GM12878 (cell line): ENCODE data around the gene SULT1A2. TPM values are rescaled to one million over a fixed set of nuclear protein-coding genes. Genes with fewer than 3 reads are reported as not detected.
A peak's percentile ranks its signal among the peaks of the same experiment; 100 is the strongest.
"Not testable (repeated sequence)": the region's sequence is repeated elsewhere in the genome, so short reads cannot be mapped to it uniquely, and the experiment has no call there.

Experiments used
- ATAC-seq: fragments of 200-7000 bp; cut with Tn5 transposase; 3 replicates; pipeline ENCODE4 v1.9.1; 2020; ENCODE audit warnings: mild to moderate bottlenecking, moderate library complexity
- BruUV-seq: library from RNA; stranded (reverse); fragments of 400-500 nt; replicated peaks from 2 replicates; lab custom pipeline; 2021; lab: Mats Ljungman, UMichigan
- CTCF ChIA-PET: fragments of 300-600 bp; sonication (Branson Sonifier 250); formaldehyde crosslinking; extraction: SDS; loops from one replicate; lab custom pipeline; 2021; ENCODE audit warnings: inconsistent platforms; lab: Yijun Ruan, JAX
- POLR2A ChIA-PET: fragments of 350-600 bp; formaldehyde crosslinking; extraction: SDS; loops from one replicate; lab custom pipeline; 2021; ENCODE audit warnings: inconsistent platforms; lab: Charles Lee
- RAD21 ChIA-PET: fragments of 300-600 bp; sonication (Branson Sonifier 250); formaldehyde crosslinking; loops from one replicate; lab custom pipeline; 2023; ENCODE audit warnings: antibody characterized with exemption; ENCODE audit not compliant: unreplicated experiment; lab: Charles Lee
- SMC1A ChIA-PET: fragments of 300-600 bp; sonication (Branson Sonifier 250); formaldehyde crosslinking; loops from one replicate; lab custom pipeline; 2023; ENCODE audit not compliant: unreplicated experiment, uncharacterized antibody; lab: Charles Lee
- DNase-seq: peaks from one replicate; pipeline ENCODE4 v3.0.0-alpha.2; 2011; ENCODE audit warnings: low read depth, low spot score
- FAIRE-seq: peaks from 3 replicates; lab custom pipeline; 2011; peaks lifted over from hg19 to GRCh38; lab: Jason Lieb, UNC
- H2AFZ ChIP-seq: 2 replicates; pipeline ENCODE4 v1.6.0; 2011; ENCODE audit warnings: low read depth, low read length, control low read depth; ENCODE audit not compliant: control insufficient read depth
- H3K27ac ChIP-seq: 2 replicates; pipeline ENCODE4 v1.5.1; 2011; ENCODE audit warnings: control low read depth; ENCODE audit not compliant: control insufficient read depth, insufficient read depth
- H3K27me3 ChIP-seq, 2 experiments: replicated peaks in 1 of 2; 2 replicates each; pipeline versions ENCODE4 v1.6.0 to v1.6.1; 2011; ENCODE audit warnings: low read length in 1 of 2; ENCODE audit not compliant: control insufficient read depth in 2 of 2, insufficient read depth in 2 of 2
- H3K36me3 ChIP-seq, 2 experiments: 2 replicates each; pipeline ENCODE4 v1.5.1; 2011; ENCODE audit warnings: low read length in 1 of 2; ENCODE audit not compliant: control insufficient read depth in 2 of 2, insufficient read depth in 2 of 2
- H3K4me1 ChIP-seq: 2 replicates; pipeline ENCODE4 v1.6.1; 2011; ENCODE audit warnings: mild to moderate bottlenecking, low read length, moderate library complexity, mixed read lengths; ENCODE audit not compliant: control insufficient read depth, insufficient read depth
- H3K4me2 ChIP-seq: 2 replicates; pipeline ENCODE4 v1.6.0; 2011; ENCODE audit warnings: control low read depth; ENCODE audit not compliant: control insufficient read depth, insufficient read depth
- H3K4me3 ChIP-seq: fragments of 200-600 bp; sonication (generic); 2 replicates; pipeline ENCODE4 v1.5.1; 2016
- H3K79me2 ChIP-seq: 2 replicates; pipeline ENCODE4 v1.6.0; 2011; ENCODE audit warnings: low read length; ENCODE audit not compliant: control insufficient read depth, insufficient read depth
- H3K9ac ChIP-seq: 2 replicates; pipeline ENCODE4 v1.8.0; 2011; ENCODE audit warnings: low read length, control low read depth, mixed read lengths; ENCODE audit not compliant: control insufficient read depth, insufficient read depth
- H3K9me3 ChIP-seq: replicated peaks from 3 replicates; pipeline ENCODE4 v1.5.1; 2011; ENCODE audit warnings: mild to moderate bottlenecking, low read length; ENCODE audit not compliant: control insufficient read depth, insufficient read depth
- H4K20me1 ChIP-seq: 2 replicates; pipeline ENCODE4 v1.6.0; 2011; ENCODE audit not compliant: control insufficient read depth, insufficient read depth
- IRF4 ChIP-seq: IDR thresholded peaks from 2 replicates; pipeline ENCODE4 v1.6.1; 2011; ENCODE audit warnings: low read depth, low read length
- JUNB ChIP-seq: IDR thresholded peaks from 2 replicates; pipeline ENCODE4 v1.6.1; 2016; ENCODE audit warnings: antibody characterized with exemption, mild to moderate bottlenecking
- RUNX3 ChIP-seq: IDR thresholded peaks from 2 replicates; pipeline ENCODE4 v1.6.1; 2012; ENCODE audit warnings: low read length, inconsistent platforms
- SPI1 ChIP-seq: IDR thresholded peaks from 2 replicates; pipeline ENCODE4 v1.6.1; 2011; ENCODE audit warnings: low read depth, mild to moderate bottlenecking, low read length, moderate library complexity, borderline replicate concordance; ENCODE audit not compliant: insufficient read depth
- WGBS: methylation state at CpG from one replicate; pipeline ENCODE4 v1.1.6; 2016; ENCODE audit warnings: low lambda C conversion rate; ENCODE audit not compliant: insufficient replicate concordance, insufficient coverage; ENCODE audit errors: missing lambda C conversion rate; 5-methylcytosine and 5-hydroxymethylcytosine counted together
- in situ Hi-C: fragments of 300-500 bp; cut with MboI; formaldehyde crosslinking; loops from 9 replicates; pipeline ENCODE4 v1.14.3; 2018; ENCODE audit warnings: mixed read lengths
- intact Hi-C: fragments of 100-400 bp; cut with micrococcal nuclease; formaldehyde crosslinking; loops from one replicate; pipeline ENCODE4 v1.14.2; 2022; ENCODE audit not compliant: unreplicated experiment
- polyA plus RNA-seq, 11 experiments: library from polyadenylated mRNA; depleted of rRNA in 4 of 11; unstranded in 6 of 11; stranded (reverse) in 5 of 11; fragments of >200 nt; fragmentation: Nextera tagmentation in 4 of 11; fragmentation: Illumina TruSeq in 1 of 11; extraction: Ambion mirVana in 4 of 11; extraction: Trizol in 1 of 11; gene quantifications; 1 replicate in 1 of 11; 2 replicates in 10 of 11; pipeline versions ENCODE4 v1.2.1 to v1.2.3, GENCODE V29; 2011 to 2016; ENCODE audit warnings: inconsistent platforms in 2 of 11, missing spikeins in 2 of 11, low read depth in 1 of 11
- total RNA-seq, 4 experiments: library from RNA; depleted of rRNA in 3 of 4; stranded (reverse); fragments of >200 nt in 3 of 4; fragmentation: Illumina TruSeq in 1 of 4; extraction: Trizol in 1 of 4; gene quantifications; 2 replicates each; pipeline versions ENCODE4 v1.2.1 to v1.2.3, GENCODE V29; 2013 to 2021
- TF ChIP-seq, protein P1 (sequence below): fragments of 450-650 bp; IDR thresholded peaks from 2 replicates; pipeline ENCODE4 v1.6.1; 2017; ENCODE audit warnings: mild to moderate bottlenecking, low read depth, inconsistent platforms; ENCODE audit not compliant: poor library complexity, severe bottlenecking

SULT1A2 gene
- total and polyA plus RNA-seq, 10 of the 15 experiments (the other 5 are each of a cell fraction or from before 2014, with no cell fraction given): 0.06 to 0.39 (median 0.07) TPM; not detected in 7

DNA sequence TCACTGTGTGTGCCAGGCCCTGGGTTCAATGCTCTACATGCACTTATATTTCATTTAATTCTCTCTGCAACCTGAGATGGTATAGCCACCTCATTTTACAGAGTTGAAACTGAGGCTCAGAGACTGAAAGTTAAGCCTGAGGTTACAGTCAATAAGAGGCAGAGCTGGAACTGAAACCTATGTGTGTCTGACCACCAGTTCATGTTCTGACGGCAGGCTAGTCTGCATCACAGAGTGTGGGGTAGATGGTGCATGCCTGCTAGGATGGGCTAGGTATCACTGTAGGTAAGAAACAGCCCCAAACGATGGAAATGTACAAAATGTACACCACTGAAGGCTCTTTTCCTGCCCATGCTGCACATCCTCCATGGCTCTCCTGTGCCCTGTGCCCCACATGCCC, 43.1 kb upstream of the SULT1A2 start:
- H4K20me1 ChIP-seq, H3K9me3 ChIP-seq, BruUV-seq, POLR2A ChIA-PET, CTCF ChIA-PET, H3K79me2 ChIP-seq, SMC1A ChIA-PET, RAD21 ChIA-PET, H3K4me1 ChIP-seq, H3K27me3 ChIP-seq, DNase-seq, intact Hi-C loops, in situ Hi-C loops, H3K9ac ChIP-seq, H3K27ac ChIP-seq, H3K4me3 ChIP-seq, ATAC-seq, H3K36me3 ChIP-seq, FAIRE-seq, H2AFZ ChIP-seq: not testable (repeated sequence)
- 0% methylated on average over 2 of the region's 2 CpGs for WGBS
- TF ChIP-seq RUNX3: peak; percentile 46
- peak; percentile 60; the same call in 1 of the 2 replicates for TF ChIP-seq IRF4
- TF ChIP-seq SPI1: peak; percentile 40; the same call in 1 of the 2 replicates
- 0 out of 2 replicates have a peak, but pooled peaks have one; percentile 41 for TF ChIP-seq JUNB
- TF ChIP-seq, protein P1, sequence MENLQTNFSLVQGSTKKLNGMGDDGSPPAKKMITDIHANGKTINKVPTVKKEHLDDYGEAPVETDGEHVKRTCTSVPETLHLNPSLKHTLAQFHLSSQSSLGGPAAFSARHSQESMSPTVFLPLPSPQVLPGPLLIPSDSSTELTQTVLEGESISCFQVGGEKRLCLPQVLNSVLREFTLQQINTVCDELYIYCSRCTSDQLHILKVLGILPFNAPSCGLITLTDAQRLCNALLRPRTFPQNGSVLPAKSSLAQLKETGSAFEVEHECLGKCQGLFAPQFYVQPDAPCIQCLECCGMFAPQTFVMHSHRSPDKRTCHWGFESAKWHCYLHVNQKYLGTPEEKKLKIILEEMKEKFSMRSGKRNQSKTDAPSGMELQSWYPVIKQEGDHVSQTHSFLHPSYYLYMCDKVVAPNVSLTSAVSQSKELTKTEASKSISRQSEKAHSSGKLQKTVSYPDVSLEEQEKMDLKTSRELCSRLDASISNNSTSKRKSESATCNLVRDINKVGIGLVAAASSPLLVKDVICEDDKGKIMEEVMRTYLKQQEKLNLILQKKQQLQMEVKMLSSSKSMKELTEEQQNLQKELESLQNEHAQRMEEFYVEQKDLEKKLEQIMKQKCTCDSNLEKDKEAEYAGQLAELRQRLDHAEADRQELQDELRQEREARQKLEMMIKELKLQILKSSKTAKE: peak; percentile 55
- H3K4me2 ChIP-seq: peak overlapping the region; percentile 61; the same call in 1 of the 2 replicates

- H3K27ac ChIP-seq, RAD21 ChIA-PET, H3K27me3 ChIP-seq, BruUV-seq, CTCF ChIA-PET, ATAC-seq, H3K4me3 ChIP-seq, H3K4me2 ChIP-seq, H2AFZ ChIP-seq, DNase-seq, FAIRE-seq, H3K79me2 ChIP-seq, H3K36me3 ChIP-seq, H3K9ac ChIP-seq, SMC1A ChIA-PET, POLR2A ChIA-PET, H4K20me1 ChIP-seq, H3K4me1 ChIP-seq, H3K9me3 ChIP-seq, intact Hi-C loops, in situ Hi-C loops: not testable (repeated sequence)
- 94% methylated on average over 4 of the region's 5 CpGs for WGBS
Observed at GRCh38 chr16:28638359-28638758, 41.5 kb upstream of the SULT1A2 start.

DNA sequence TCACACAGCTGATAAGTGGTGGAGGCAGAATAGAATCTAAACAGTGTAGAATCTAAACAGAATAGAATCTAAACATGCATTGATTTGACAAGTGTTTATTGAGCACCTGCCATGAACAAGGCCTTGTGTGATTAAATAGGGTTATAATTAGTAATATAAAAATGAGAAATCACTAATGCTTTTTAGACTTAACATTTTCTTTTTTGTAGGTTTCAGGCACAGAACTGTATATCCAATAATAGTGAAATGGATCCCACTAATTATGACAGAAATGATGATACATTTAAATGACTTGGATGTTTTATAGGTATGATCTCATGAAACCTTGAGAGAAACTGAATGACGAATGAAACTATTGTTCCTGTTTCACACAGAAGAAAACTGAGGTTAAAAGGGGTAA, 40.9 kb upstream of the SULT1A2 start, which contains the start of gene NPIPB8:
Gene NPIPB8 (plus strand): TSS at position 301 of the 400 bp plus-strand sequence. CDS start 296 bp downstream, outside the sequence.
- BruUV-seq, POLR2A ChIA-PET, H2AFZ ChIP-seq, H3K4me2 ChIP-seq, RAD21 ChIA-PET, ATAC-seq, H3K36me3 ChIP-seq, H3K9ac ChIP-seq, H3K79me2 ChIP-seq, in situ Hi-C loops, H3K4me3 ChIP-seq, FAIRE-seq, H3K9me3 ChIP-seq, H3K27me3 ChIP-seq, CTCF ChIA-PET, SMC1A ChIA-PET, intact Hi-C loops, H3K27ac ChIP-seq, DNase-seq, H4K20me1 ChIP-seq, H3K4me1 ChIP-seq: not testable (repeated sequence)
- no CpG with 5 or more reads among the region's 1 CpG for WGBS
